Osteocyte (in vitro differentiated cells): Measurements from ENCODE around the gene ACTN4. TPM values are rescaled to one million over a fixed set of nuclear protein-coding genes. Genes with fewer than 3 reads are reported as not detected.
A peak's percentile ranks its signal among the peaks of the same experiment; 100 is the strongest.

Source experiments
- DNase-seq: peaks from one replicate; pipeline ENCODE4 v3.0.0; 2021; ENCODE audit warnings: mixed read lengths; ENCODE audit not compliant: unreplicated experiment; ENCODE audit errors: extremely low spot score
- H3K27ac Mint-ChIP-seq: one replicate; pipeline ENCODE4 v1.8.0; 2021; ENCODE audit warnings: mild to moderate bottlenecking, mixed read lengths; ENCODE audit not compliant: unreplicated experiment
- H3K27me3 Mint-ChIP-seq: one replicate; pipeline ENCODE4 v1.8.0; 2021; ENCODE audit warnings: mixed read lengths; ENCODE audit not compliant: unreplicated experiment
- H3K36me3 Mint-ChIP-seq: one replicate; pipeline ENCODE4 v1.8.0; 2021; ENCODE audit warnings: mixed read lengths; ENCODE audit not compliant: unreplicated experiment
- H3K4me1 Mint-ChIP-seq: one replicate; pipeline ENCODE4 v1.8.0; 2021; ENCODE audit warnings: mixed read lengths; ENCODE audit not compliant: unreplicated experiment
- H3K4me3 Mint-ChIP-seq: one replicate; pipeline ENCODE4 v1.8.0; 2021; ENCODE audit warnings: mild to moderate bottlenecking, moderate library complexity, mixed read lengths; ENCODE audit not compliant: unreplicated experiment
- H3K9me3 Mint-ChIP-seq: one replicate; pipeline ENCODE4 v1.8.0; 2021; ENCODE audit warnings: mixed read lengths; ENCODE audit not compliant: unreplicated experiment
- total RNA-seq: library from RNA; stranded (reverse); gene quantifications from 2 replicates; pipeline ENCODE4 v1.2.1, GENCODE V29; 2021
- TF ChIP-seq, protein P1 (sequence below): fragments of 200-600 bp; sonication (generic); IDR thresholded peaks from 2 replicates; pipeline ENCODE4 v1.5.0; 2021; ENCODE audit warnings: antibody characterized with exemption, mild to moderate bottlenecking, moderate library complexity

Gene ACTN4
- total RNA-seq, 1 donor from 2014 or later: 525 TPM

DNA sequence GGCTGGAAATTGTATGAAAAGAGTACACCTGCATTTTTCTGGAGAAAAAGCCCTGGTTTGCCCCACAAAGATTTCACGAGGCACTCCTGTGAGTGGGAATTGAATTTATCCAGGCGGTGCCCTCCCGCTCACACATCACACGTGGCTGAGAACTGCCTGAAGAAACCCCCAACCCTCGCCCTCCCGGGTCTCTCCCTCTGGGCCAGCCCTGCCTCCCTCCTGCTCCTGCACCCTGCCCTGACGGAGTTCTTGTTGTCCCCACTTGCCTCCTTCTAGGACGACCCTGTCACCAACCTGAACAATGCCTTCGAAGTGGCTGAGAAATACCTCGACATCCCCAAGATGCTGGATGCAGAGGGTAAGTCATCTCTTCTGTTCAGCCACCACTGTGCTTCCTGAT lies 61.7 kb downstream of the ACTN4 start:
- TF ChIP-seq, protein P1, sequence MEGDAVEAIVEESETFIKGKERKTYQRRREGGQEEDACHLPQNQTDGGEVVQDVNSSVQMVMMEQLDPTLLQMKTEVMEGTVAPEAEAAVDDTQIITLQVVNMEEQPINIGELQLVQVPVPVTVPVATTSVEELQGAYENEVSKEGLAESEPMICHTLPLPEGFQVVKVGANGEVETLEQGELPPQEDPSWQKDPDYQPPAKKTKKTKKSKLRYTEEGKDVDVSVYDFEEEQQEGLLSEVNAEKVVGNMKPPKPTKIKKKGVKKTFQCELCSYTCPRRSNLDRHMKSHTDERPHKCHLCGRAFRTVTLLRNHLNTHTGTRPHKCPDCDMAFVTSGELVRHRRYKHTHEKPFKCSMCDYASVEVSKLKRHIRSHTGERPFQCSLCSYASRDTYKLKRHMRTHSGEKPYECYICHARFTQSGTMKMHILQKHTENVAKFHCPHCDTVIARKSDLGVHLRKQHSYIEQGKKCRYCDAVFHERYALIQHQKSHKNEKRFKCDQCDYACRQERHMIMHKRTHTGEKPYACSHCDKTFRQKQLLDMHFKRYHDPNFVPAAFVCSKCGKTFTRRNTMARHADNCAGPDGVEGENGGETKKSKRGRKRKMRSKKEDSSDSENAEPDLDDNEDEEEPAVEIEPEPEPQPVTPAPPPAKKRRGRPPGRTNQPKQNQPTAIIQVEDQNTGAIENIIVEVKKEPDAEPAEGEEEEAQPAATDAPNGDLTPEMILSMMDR: no peak
- no peak overlapping the region for H3K4me3 Mint-ChIP-seq

DNA sequence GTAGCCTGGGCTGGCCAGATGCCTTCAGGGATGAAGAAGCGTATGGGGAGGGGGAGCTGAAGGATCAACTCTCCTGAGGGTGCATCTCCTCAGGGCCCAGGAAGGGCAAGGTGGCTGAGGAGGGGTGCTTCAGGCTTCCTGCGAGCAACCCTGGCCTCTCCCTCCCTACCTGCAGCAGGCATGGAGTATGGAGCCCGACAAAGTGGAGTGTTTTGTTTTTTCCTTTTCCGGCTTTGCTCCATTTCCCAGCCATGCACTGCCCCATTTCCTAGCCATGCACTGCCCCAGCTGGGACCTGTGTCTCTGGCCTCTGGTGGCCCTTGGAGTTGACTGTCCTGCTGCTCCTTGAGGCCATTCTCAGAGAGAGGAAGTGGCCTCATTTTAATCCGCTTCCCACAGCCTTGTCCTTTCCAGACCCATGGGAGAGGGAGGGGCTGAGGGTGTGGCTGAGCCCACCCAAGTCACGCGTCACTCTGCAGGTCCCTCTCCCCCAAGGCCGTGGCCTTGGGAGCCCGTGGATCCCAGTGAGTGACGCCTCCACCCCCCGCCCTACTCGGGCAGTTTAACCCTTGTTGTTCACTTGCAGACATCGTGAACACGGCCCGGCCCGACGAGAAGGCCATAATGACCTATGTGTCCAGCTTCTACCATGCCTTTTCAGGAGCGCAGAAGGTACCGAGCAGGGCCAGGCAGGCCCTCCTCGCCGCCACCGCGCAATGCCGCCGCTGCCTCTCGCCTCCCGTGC lies 62.4 kb downstream of the ACTN4 start:
- Mint-ChIP-seq H3K9me3 (no peaks in the 10 kb centered on the region), H3K4me1 (peaks cover 33% of the 10 kb centered on the region), H3K36me3 (peaks cover 43% of the 10 kb centered on the region), H3K27ac (peak overlapping the region; percentile 70), H3K4me3 (no peak overlapping the region), H3K27me3 (no peaks in the 10 kb centered on the region)
- DNase-seq: no peak
- TF ChIP-seq, protein P1: no peak

More for the DNA sequence above, 61.7 kb downstream of the ACTN4 start:
- Mint-ChIP-seq H3K27me3 (no peaks in the 10 kb centered on the region), H3K9me3 (no peaks in the 10 kb centered on the region), H3K36me3 (peaks cover 44% of the 10 kb centered on the region), H3K4me1 (peaks cover 33% of the 10 kb centered on the region), H3K27ac (peak overlapping the region; percentile 57)
- DNase-seq: no peak

- no peaks in the 10 kb centered on the region for H3K9me3 Mint-ChIP-seq
- no peak for DNase-seq
- no peaks in the 10 kb centered on the region for H3K27me3 Mint-ChIP-seq
- TF ChIP-seq, protein P1: no peak
- H3K4me1 Mint-ChIP-seq: peaks cover 33% of the 10 kb centered on the region
- peak overlapping the region; percentile 70 for H3K27ac Mint-ChIP-seq
- H3K4me3 Mint-ChIP-seq: no peak overlapping the region
- peaks cover 43% of the 10 kb centered on the region for H3K36me3 Mint-ChIP-seq
Measured at GRCh38 chr19:38710416-38710702, 62.9 kb downstream of the ACTN4 start.

DNA sequence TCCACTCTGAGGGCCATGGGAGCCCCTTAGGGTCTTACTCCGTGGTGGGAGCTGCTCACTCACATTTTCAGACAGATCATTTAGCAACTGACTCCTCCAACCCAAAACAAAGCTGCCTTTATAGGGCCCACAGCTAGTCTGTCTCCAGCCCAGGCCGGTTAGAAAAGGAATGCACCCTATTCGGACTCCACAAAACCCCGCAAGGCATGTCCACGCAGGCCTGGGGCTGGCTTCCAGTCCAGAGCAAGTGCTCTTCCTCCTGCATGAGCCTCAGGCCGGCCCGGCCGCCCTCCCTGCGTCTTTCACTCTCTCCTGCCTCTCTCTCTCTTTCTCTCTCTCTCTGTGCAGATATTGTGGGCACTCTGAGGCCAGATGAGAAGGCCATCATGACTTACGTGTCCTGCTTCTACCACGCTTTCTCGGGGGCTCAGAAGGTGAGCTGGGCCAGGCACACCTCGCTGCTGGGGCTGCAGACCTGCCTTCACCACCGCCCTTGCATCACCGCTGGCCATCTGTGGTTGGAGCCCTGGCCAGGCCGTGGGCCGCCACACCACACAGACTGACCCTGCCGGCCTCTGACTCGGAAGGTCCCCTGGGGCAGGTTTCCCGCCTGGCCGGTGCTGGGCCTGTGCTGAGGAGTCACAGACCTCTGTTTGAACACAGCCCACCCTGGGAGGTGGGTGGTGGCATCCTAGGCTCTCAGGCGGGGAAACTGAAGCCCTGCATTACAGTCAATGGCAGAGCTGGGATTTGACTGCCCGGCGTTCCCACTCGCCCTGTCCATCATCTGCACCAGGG lies 63.7 kb downstream of the ACTN4 start:
- Mint-ChIP-seq H3K36me3 (peaks cover 38% of the 10 kb centered on the region), H3K27me3 (no peaks in the 10 kb centered on the region), H3K4me3 (no peak overlapping the region), H3K9me3 (no peaks in the 10 kb centered on the region), H3K27ac (peak overlapping the region; percentile 82), H3K4me1 (peaks cover 33% of the 10 kb centered on the region)
- TF ChIP-seq, protein P1: no peak
- no peak for DNase-seq

DNA sequence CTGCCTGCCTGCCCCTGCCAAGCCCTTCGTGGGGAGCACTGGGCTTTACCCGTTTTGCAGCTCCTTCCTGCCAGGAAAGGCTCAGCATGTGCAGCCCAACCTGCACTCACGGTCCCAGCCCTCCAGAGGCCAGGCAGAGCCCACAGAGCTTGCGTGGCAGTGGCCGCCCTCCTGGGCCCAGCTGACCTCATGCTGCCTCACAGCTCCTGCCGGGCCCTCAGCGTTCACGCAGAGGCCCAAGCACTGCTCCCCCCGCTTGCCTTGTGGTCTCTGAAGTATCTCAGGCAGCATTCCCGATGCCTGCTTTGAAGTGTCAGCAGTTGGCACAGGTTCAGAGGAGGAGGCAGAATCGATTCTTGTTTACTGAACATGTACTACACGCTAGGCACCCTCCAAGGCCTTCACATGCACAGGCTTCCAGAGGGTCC lies 64.3 kb downstream of the ACTN4 start:
- no peaks in the 10 kb centered on the region for H3K9me3 Mint-ChIP-seq
- no peak overlapping the region for H3K4me3 Mint-ChIP-seq
- H3K36me3 Mint-ChIP-seq: peaks cover 35% of the 10 kb centered on the region
- no peaks in the 10 kb centered on the region for H3K27me3 Mint-ChIP-seq
- TF ChIP-seq, protein P1: no peak
- no peak for DNase-seq
- peaks cover 30% of the 10 kb centered on the region for H3K4me1 Mint-ChIP-seq
- H3K27ac Mint-ChIP-seq: peak overlapping the region; percentile 82
